Mesenchymal stem cell (in vitro differentiated cells and primary cell): ENCODE results near the gene SUN5.

Experiments
- DNase-seq: peaks from one replicate; pipeline ENCODE4 v3.0.0-alpha.2; 2013
- H2AFZ ChIP-seq: one replicate; pipeline ENCODE4 v1.6.1; 2013; ENCODE audit warnings: low read depth, mild to moderate bottlenecking, control low read depth, inconsistent platforms, low read length, moderate library complexity
- H2AK5ac ChIP-seq: 2 replicates; pipeline ENCODE4 v1.6.1; 2013; ENCODE audit warnings: low read length, moderate library complexity, mild to moderate bottlenecking, inconsistent platforms; ENCODE audit not compliant: severe bottlenecking
- H2BK120ac ChIP-seq: one replicate; pipeline ENCODE4 v1.6.1; 2013; ENCODE audit warnings: low read depth, mild to moderate bottlenecking, inconsistent platforms, low read length, moderate library complexity
- H2BK12ac ChIP-seq, 2 experiments: one replicate each; pipeline ENCODE4 v1.6.1; 2013; ENCODE audit warnings: inconsistent platforms in 2 of 2, low read length in 2 of 2, mild to moderate bottlenecking in 2 of 2, moderate library complexity in 2 of 2, control low read depth in 1 of 2
- H2BK15ac ChIP-seq: one replicate; pipeline ENCODE4 v1.6.1; 2013; ENCODE audit warnings: mild to moderate bottlenecking, low read depth, inconsistent platforms; ENCODE audit not compliant: poor library complexity, severe bottlenecking
- H2BK5ac ChIP-seq: 2 replicates; pipeline ENCODE4 v1.6.1; 2013; ENCODE audit warnings: low read depth, mild to moderate bottlenecking, low read length, control low read depth, inconsistent platforms; ENCODE audit not compliant: poor library complexity, severe bottlenecking
- H3K14ac ChIP-seq, 2 experiments: one replicate each; pipeline ENCODE4 v1.6.1; 2013; ENCODE audit warnings: inconsistent platforms in 2 of 2, low read length in 2 of 2, control low read depth in 1 of 2, mild to moderate bottlenecking in 1 of 2, moderate library complexity in 1 of 2
- H3K18ac ChIP-seq, 2 experiments: one replicate each; pipeline ENCODE4 v1.6.1; 2013; ENCODE audit warnings: inconsistent platforms in 2 of 2, low read length in 2 of 2, control low read depth in 1 of 2, low read depth in 1 of 2, mild to moderate bottlenecking in 1 of 2
- H3K23ac ChIP-seq, 2 experiments: one replicate each; pipeline ENCODE4 v1.6.1; 2013; ENCODE audit warnings: inconsistent platforms in 2 of 2, low read length in 2 of 2, mild to moderate bottlenecking in 2 of 2, moderate library complexity in 2 of 2, control low read depth in 1 of 2
- H3K27ac ChIP-seq: 2 replicates; pipeline ENCODE4 v1.5.1; 2013; ENCODE audit warnings: mild to moderate bottlenecking, moderate library complexity, low read length, control low read depth, inconsistent platforms; ENCODE audit not compliant: poor library complexity, severe bottlenecking
- H3K27me3 ChIP-seq, 2 experiments: 2 replicates each; pipeline versions ENCODE4 v1.6.1 to v1.7.0; 2013; ENCODE audit warnings: low read length in 2 of 2, mild to moderate bottlenecking in 2 of 2, moderate library complexity in 2 of 2, control low read depth in 1 of 2, inconsistent platforms in 1 of 2; ENCODE audit not compliant: control insufficient read depth in 1 of 2, insufficient read depth in 1 of 2
- H3K36me3 ChIP-seq, 2 experiments: 2 replicates each; pipeline versions ENCODE4 v1.6.1 to v1.7.0; 2013; ENCODE audit warnings: low read length in 2 of 2, control low read depth in 1 of 2, inconsistent platforms in 1 of 2, low read depth in 1 of 2, mild to moderate bottlenecking in 1 of 2; ENCODE audit not compliant: insufficient read depth in 2 of 2, control insufficient read depth in 1 of 2
- H3K4ac ChIP-seq, 2 experiments: one replicate each; pipeline ENCODE4 v1.6.1; 2013; ENCODE audit warnings: inconsistent platforms in 2 of 2, low read length in 2 of 2, mild to moderate bottlenecking in 2 of 2, moderate library complexity in 2 of 2, control low read depth in 1 of 2, low read depth in 1 of 2
- H3K4me1 ChIP-seq: 2 replicates; pipeline ENCODE4 v1.6.1; 2013; ENCODE audit warnings: low read depth, low read length, control low read depth; ENCODE audit not compliant: control insufficient read depth, insufficient read depth
- H3K4me2 ChIP-seq: 2 replicates; pipeline ENCODE4 v1.6.1; 2013; ENCODE audit warnings: low read length, mild to moderate bottlenecking, inconsistent platforms; ENCODE audit not compliant: poor library complexity, severe bottlenecking
- H3K4me3 ChIP-seq, 2 experiments: 2 replicates each; pipeline versions ENCODE4 v1.5.1 to v1.7.0; 2013; ENCODE audit warnings: low read length in 2 of 2, mild to moderate bottlenecking in 2 of 2, control low read depth in 1 of 2, low read depth in 1 of 2; ENCODE audit not compliant: insufficient read depth in 1 of 2
- H3K79me1 ChIP-seq: replicated peaks from 2 replicates; pipeline ENCODE4 v1.6.1; 2013; ENCODE audit warnings: mild to moderate bottlenecking, control low read depth, low read length, inconsistent platforms; ENCODE audit not compliant: poor library complexity, severe bottlenecking
- H3K9ac ChIP-seq: 2 replicates; pipeline ENCODE4 v1.7.0; 2013; ENCODE audit warnings: mild to moderate bottlenecking, low read length, moderate library complexity
- H3K9me3 ChIP-seq: 2 replicates; pipeline ENCODE4 v1.7.0; 2013; ENCODE audit warnings: mild to moderate bottlenecking, low read length; ENCODE audit not compliant: control insufficient read depth
- H4K8ac ChIP-seq: one replicate; pipeline ENCODE4 v1.6.1; 2013; ENCODE audit warnings: inconsistent platforms, mild to moderate bottlenecking, low read length, moderate library complexity
- H4K91ac ChIP-seq: one replicate; pipeline ENCODE4 v1.6.1; 2013; ENCODE audit warnings: mild to moderate bottlenecking, low read length, inconsistent platforms
- WGBS: methylation state at CpG from one replicate; pipeline ENCODE4 v1.1.7; 2013; ENCODE audit warnings: mixed read lengths; 5-methylcytosine and 5-hydroxymethylcytosine counted together

The SUN5 gene

DNA sequence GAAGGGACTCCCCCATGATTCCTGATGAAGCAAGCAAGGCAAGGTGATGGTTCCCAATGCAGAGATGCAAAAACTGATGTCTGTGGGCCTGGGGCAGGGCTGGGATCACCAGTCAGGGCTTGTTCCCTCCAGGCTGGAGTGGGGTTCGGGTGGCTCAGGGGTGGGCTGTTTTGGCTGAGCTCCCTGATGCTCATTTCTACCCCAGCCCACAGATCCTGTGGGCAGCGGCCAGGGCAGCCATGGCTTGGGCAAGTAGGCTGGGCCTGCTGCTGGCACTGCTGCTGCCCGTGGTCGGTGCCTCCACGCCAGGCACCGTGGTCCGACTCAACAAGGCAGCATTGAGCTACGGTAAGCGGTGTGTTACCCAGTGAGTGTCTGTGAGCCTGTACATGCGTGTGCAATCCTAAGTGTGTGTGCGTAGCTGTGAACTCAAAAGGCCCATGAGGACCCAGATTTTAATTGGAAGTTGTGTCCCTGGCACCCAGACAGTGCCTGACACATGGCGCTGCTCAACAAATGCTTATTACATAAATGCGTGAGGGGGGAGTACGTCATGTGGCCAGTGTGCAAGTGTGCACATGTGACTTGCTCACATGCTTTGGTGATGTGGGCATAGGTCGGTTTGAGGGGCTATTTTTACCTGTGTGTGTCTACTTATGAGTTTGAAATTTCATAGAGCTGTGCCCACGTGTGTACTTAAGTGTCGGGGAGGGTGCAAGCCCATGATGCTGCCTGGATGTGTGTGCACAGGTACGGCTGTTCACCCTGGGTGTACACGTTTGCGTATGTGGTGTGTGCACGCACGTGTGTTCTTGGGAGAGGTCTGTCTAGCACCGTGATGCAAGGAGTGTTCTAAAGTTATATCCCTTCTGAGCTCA lies 4.3 kb upstream of the SUN5 start:
- Histone ChIP-seq H3K23ac (no peak overlapping the region), H3K18ac (no peak overlapping the region), H3K4me3 (no peak overlapping the region), H3K4ac (no peak overlapping the region), H2AFZ (no peak overlapping the region), H3K4me1 (peaks cover 5% of the 10 kb centered on the region), H3K9me3 (no peaks in the 10 kb centered on the region), H2BK15ac (no peak overlapping the region), H3K36me3 (no peaks in the 10 kb centered on the region), H4K8ac (no peak overlapping the region), H3K27me3 (peaks cover 5 to 42% of the 10 kb centered on the region in 2 experiments), H3K14ac (peak overlapping the region in 1 of 2 experiments; percentile 39), H2AK5ac (no peak overlapping the region), H3K79me1 (no peaks in the 10 kb centered on the region), H4K91ac (no peak overlapping the region), H3K27ac (no peak overlapping the region), H3K9ac (no peak overlapping the region), H2BK12ac (no peak overlapping the region), H2BK5ac (no peak overlapping the region), H3K4me2 (no peak overlapping the region), H2BK120ac (no peak overlapping the region)
- WGBS = 82% methylated on average over 23 of the region's 23 CpGs
- DNase-seq = no peak

DNA sequence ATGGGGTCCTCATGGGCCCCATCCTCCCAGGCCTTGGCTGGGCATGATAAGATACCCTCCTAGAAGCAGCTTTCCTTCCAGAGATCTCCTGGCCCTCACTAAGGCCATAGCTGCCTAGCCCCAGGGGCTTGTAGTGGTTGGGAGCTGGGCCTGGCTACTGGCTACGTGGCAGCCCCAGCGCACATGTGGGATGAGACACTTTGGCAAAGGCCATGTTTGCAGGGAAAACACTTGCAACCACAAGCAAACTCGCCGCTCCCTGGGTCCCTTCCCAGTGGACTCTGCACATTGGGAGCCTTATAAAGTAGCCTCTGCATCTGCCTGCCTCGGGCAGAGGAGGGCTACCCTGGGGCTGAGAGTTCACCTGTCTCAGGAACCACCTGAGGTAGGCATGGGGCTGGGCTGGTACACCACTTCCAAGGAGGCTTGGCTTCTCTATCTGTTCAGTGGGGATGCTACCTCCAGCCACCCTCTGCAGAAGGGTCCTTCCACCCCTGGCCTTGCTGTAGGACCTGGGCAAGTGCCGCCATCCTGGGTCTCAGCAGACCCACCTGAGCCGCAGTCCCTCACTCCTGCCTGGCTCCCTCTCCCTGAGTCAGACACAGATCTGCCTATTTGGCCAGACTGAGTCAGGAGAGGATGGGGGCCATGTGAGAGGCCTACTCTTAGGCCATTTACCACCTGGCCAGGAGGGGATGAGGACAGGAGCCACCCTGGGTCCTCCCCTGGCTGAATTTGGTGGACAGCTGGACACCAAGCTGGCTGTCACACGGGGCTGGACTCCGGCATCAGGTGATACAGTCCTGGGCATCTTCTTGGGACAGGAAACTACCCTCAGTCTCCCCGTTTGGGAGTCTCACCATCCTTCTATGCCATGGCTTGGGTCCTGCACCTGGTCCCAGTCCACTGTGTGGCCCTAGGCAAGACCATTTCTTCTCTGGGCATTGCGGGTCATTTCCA lies 3.4 kb upstream of the SUN5 start, which contains the start of gene BPIFB2:
BPIFB2 (plus strand) TSS at position 329 of the 960 bp plus-strand sequence. CDS start 871 bp downstream, outside the sequence.
- no peak within 1 kb of the TSS for H3K18ac ChIP-seq
- H3K4me2 ChIP-seq = no peak within 1 kb of the TSS
- no peak within 1 kb of the TSS for H3K27ac ChIP-seq
- no peak within 1 kb of the TSS for H2BK5ac ChIP-seq
- H2BK12ac ChIP-seq = no peak within 1 kb of the TSS
- DNase-seq = no peak
- H4K8ac ChIP-seq = no peak within 1 kb of the TSS
- no peak within 1 kb of the TSS for H2BK120ac ChIP-seq
- no peak within 1 kb of the TSS for H2BK15ac ChIP-seq
- H3K23ac ChIP-seq = no peak within 1 kb of the TSS
- H3K27me3 ChIP-seq = peaks cover 5 to 33% of the 10 kb centered on the region in 2 experiments
- WGBS = 77% methylated on average over 10 of the region's 11 CpGs
- H3K9ac ChIP-seq = no peak within 1 kb of the TSS
- H3K4me1 ChIP-seq = peaks cover 5% of the 10 kb centered on the region
- H4K91ac ChIP-seq = no peak within 1 kb of the TSS
- H3K9me3 ChIP-seq = no peaks in the 10 kb centered on the region
- no peak within 1 kb of the TSS for H2AFZ ChIP-seq
- no peaks in the 10 kb centered on the region for H3K36me3 ChIP-seq
- no peak within 1 kb of the TSS for H3K4me3 ChIP-seq
- H3K79me1 ChIP-seq = no peaks in the 10 kb centered on the region
- H3K4ac ChIP-seq = no peak within 1 kb of the TSS
- H3K14ac ChIP-seq = no peak within 1 kb of the TSS
- no peak within 1 kb of the TSS for H2AK5ac ChIP-seq

DNA sequence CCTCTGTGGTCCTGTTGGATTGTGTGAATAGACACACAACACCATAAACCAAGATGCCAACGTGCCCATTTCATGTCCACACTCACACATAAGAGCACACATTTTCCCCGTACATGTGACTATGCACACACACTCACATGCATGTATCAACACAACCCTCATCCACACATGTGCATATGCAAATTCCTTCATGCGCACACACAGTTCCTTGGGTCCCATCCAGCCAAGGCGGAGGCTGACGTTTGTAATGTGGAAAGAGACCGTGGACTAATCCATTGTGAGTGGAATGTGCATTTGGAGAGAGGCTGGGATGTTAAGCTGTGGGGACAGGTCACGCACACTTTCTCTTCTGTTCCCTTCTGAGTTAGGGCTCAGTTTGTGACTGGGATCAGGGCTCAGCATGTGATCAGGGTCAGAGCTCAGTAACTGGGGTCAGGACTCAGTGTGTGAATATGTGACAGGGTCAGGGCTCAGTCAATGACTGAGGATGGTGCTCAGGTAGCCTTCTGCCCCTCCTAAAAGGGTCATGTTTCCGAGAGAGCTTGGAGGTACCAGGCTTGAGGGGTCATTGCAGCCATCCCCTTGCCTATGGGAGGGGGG lies 2.6 kb upstream of the SUN5 start:
- H3K27me3 ChIP-seq = peaks cover 5 to 25% of the 10 kb centered on the region in 2 experiments
- H2BK120ac ChIP-seq = no peak overlapping the region
- no peak overlapping the region for H2BK15ac ChIP-seq
- WGBS = 81% methylated on average over 8 of the region's 8 CpGs
- no peak overlapping the region for H2AFZ ChIP-seq
- H3K27ac ChIP-seq = no peak overlapping the region
- no peak overlapping the region for H3K4ac ChIP-seq
- no peak overlapping the region for H3K4me2 ChIP-seq
- no peaks in the 10 kb centered on the region for H3K79me1 ChIP-seq
- H2AK5ac ChIP-seq = no peak overlapping the region
- H4K91ac ChIP-seq = no peak overlapping the region
- H3K9me3 ChIP-seq = no peaks in the 10 kb centered on the region
- no peaks in the 10 kb centered on the region for H3K36me3 ChIP-seq
- H4K8ac ChIP-seq = no peak overlapping the region
- H3K14ac ChIP-seq = no peak overlapping the region
- no peak overlapping the region for H3K23ac ChIP-seq
- H2BK5ac ChIP-seq = no peak overlapping the region
- H3K4me1 ChIP-seq = peaks cover 5% of the 10 kb centered on the region
- DNase-seq = no peak
- H3K9ac ChIP-seq = no peak overlapping the region
- H3K18ac ChIP-seq = no peak overlapping the region
- no peak overlapping the region for H2BK12ac ChIP-seq
- no peak overlapping the region for H3K4me3 ChIP-seq
